HG03442 (cell line): ENCODE results near the gene DHX8.
A peak's percentile ranks its signal among the peaks of the same experiment; 100 is the strongest.
"Not testable (repeated sequence)": the region's sequence is repeated elsewhere in the genome, so short reads cannot be mapped to it uniquely, and the experiment has no call there.

Source experiments
- ATAC-seq: cut with Tn5 transposase; IDR thresholded peaks from one replicate; pipeline ENCODE4 v1.9.1; 2021; ENCODE audit warnings: mild to moderate bottlenecking, moderate library complexity; ENCODE audit not compliant: unreplicated experiment

Gene DHX8

DNA sequence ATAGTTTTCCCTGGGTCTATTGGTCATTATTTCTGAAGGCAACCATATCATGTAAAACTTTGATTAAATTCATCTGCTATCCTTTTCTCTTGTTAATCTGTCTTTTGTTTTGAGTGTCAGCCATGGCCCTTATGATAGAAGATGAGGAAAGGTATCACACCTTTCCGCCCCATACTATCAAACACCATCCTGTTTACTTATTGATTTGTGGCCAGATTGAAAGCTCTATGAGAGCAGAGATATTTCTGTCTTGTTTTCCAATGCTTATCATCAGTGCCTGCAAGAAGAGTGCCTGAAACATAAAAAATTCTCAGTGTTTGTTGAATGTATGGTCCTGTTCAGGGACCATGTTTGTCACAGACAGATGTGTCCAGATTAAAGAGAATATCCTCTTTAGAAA lies 22.6 kb upstream of the DHX8 start:
- no peak for ATAC-seq

DNA sequence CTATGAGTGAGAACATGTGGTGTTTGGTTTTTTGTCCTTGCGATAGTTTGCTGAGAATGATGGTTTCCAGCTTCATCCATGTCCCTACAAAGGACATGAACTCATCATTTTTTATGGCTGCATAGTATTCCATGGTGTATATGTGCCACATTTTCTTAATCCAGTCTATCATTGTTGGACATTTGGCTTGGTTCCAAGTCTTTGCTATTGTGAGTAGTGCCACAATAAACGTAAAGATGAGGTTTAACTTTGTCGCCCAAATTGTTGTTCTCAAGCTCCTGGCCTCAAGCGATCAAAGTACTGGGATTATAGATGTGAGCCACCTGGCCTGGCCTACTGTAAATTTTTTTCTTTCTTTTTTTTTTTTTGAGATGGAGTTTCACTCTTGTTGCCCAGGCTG lies 21.2 kb upstream of the DHX8 start:
- not testable (repeated sequence) for ATAC-seq

DNA sequence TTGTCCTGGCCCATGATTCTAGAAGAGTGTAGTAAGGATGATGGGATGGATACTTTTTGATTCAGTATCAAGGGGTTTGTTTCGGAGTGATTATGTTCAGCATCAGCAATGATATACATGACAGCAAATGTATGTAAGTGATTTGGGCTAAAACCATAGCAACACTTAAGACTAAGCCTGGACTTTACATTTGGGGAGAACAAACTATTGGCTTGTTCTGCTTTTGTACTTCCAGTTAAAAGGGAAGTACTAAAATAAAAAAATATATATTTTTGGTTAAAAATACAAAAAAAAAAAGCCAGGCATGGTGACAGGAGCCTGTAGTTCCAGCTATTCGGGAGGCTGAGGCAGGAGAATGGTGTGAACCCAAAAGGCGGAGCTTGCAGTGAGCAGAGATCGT lies 20.5 kb upstream of the DHX8 start:
- ATAC-seq: no peak

DNA sequence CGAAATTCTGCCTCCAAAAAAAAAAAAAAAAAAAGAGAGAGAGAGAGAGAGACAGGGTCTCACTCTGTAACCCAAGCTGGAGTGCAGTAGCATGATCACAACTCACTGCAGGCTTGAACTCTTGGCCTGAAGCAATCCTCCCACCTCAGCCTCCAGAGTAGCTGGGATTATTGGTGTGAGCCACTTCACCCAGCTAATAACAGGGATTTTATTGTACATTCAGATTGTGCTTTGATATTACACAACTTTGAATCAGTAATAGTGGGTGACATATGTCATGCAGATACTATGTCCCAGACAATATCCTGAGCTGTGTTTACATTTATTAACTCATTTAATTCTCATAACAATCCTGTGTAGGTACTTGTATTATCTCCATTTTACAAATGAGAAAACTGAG lies 19.7 kb upstream of the DHX8 start:
- no peak for ATAC-seq

DNA sequence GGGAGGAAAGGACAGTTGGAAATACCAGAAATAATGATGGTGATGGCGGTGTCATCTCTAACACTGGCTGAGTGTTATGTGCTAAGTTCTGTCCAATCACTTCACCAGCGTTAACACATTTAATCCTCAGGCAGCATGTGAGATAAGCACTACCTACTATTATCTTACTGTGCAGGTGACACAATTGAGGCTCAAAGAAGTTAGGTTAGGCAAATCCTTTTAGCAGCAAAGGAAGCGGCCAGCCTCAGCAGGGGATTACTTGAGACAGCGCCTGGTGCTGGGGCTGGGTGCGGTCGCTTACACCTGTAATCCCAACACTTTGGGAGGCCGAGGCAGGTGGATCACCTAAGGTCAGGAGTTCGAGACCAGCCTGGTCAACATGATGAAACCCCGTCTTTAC lies 18.7 kb upstream of the DHX8 start:
- no peak for ATAC-seq

DNA sequence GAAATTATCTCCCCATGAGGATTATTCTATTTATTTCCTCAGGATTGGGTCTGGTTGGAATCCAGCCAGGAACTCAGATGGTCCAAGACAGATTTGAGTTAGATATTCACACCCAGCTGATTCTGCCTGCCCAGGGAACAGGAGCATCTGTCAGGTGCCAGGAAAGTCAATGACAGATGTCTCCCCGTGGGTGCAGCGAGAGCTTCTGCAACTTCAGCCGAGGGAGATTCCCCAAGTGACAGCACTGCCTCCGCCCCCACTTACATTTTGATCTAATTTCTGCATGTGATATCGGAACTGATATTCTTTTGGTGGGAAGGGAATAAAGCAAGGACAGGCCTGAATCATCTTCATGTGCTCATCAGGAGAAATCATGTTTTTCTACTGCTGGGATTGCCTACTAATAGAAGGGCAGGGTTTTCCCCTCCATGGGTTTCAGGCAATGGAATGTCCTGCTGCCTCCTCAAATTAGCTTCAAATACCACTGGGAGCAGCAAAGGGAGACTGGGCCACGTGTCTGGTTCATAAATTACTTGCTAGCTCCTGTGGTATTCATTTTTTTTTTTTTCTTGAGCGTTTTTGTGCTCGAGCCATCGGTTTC lies 15.7 kb upstream of the DHX8 start:
- no peak for ATAC-seq

DNA sequence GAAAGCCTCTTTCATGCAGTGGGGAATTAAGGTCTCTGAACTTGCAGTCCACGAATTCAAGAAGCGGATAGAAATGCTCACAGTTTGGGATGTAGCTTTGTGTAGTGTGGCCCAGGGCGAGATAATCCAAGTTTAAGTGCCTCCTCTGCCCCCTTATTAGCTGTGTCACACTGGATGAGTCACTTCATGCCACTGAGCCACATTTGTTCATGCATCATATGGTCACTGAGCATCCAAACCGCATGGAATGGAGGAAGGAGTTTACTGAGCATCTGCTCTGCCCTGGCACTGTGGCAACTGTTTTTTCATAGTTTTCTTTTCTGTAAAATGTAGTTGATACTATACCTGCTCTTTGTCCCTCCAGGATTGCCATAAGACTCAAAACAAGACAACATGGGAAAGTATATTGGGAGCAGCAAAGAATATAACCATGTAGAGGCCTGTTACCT lies 15.1 kb upstream of the DHX8 start:
- no peak for ATAC-seq

DNA sequence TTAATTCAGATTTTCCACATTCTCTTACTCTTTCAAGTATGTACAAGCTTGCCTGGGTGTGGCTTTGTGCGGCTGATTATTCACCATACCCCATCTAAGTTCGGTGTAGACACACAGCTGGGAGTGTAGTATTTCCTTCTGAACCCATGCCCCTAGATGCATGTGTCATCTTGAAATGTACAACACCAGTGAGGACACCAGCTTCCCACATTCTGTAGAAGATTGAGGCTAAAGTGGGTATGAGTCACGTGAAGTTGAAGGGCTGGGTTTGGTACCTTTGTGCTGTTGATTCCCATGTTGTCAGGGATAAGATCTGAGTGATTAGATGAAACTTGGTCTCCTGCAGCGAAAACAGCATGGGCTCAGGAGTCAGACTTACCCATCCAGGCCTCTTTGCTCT lies 14.6 kb upstream of the DHX8 start:
- no peak for ATAC-seq

- no peak for ATAC-seq
These were observed 12.1 kb upstream of the DHX8 start for GRCh38 chr17:43471585-43472160.

GRCh38 chr17:43475494-43476089 lies 8.2 kb upstream of the DHX8 start:
- ATAC-seq: no peak

- not testable (repeated sequence) for ATAC-seq
These were observed 7.5 kb upstream of the DHX8 start for GRCh38 chr17:43476306-43476705.

DNA sequence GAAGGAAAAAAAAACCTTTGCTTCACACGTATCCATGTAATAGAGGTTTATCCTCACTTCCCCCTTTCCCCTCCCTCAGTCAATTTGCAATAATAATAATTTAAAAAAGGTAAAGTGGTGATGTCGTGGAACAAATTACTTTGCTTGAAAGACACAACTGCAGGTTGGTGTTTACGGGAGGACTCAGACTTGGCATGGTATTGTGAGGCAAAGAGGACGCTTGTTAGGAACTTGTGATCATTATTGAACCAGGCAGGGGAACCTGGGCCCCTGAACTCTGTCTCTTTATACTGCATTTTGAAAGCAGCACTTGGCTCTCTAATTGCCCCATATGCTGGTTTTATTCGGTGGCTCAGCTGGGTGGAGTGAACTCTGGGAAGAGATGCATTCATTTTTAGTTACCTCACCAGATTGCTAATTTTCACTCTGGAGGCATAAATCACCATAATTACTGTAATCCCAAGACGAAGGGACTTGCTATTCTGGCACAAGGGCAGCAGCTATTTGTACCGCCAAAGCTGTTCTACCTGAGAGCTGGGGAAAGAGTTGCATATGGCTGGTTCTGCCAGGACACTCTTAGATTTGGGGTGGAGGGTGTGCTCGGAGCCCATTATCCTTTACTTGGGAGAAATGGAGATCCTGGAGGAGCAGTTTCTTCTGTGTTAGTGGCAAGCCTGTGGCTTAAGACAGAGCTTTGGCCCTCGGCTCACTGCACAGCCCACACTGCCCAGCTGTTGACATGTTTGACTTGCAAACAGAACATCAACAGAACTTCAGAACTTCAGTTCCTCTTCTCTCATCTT lies 5.7 kb upstream of the DHX8 start:
- ATAC-seq: no peak

DNA sequence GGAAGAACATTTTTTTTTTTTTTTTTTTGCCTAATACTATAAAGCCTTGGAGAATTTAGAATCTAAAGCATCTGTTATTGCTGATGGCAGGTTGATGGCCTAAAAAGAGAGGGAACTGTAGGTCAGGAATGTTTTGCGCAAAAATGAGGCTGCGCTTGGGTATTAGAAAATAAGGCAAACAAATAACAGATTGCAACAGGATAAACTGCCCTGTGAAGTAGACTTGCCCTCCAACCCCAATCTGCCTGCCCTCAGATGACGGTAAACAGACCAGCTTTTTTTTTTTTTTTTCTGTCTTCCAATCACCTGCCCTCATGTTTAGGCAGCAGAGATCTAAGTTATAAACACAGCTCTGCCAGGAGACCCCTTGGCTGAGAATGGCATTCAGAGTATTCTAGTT lies 3.8 kb upstream of the DHX8 start:
- ATAC-seq: no peak

DNA sequence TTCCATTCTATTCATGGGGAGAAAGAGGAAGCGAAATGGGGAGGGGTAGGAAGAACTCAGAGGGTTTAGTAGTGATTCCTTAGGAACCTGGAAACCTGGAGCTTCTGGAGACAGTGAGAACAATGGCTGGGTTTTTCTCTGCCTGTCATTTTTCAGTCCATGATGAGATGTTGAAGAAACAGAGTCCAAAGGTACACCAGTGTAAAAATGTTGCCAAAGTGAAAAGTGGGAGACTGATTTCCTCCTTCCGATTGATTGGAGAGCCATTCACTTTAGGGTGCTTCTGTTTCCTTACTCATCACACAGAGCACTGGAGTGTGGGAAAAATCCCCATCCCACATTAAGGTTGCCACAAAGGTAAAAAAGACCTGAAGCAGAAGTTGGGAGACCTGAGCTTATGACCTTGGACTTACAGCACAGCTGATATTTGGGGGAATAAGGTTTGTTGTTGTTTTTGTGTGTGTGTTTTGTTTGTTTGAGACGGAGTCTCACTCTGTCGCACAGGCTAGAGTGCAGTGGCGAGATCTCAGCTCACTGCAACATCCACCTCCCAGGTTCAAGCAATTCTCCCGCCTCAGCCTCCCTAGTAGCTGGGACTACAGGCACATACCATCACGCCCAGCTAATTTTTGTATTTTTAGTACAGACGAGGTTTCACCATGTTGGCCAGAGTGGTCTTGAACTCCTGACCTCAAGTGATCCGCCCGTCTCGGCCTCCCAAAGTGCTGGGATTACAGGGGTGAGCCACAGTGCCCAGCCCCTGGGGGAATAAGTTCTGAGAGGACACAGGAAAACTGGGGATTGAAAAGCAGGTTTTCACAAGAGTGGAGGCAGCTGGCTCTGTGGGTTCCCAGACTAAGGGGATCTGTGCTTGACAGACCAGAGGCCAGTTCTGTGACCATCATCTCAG lies 1.4 kb upstream of the DHX8 start:
- no peak for ATAC-seq

- ATAC-seq: no peak
These were observed 6.8 kb downstream of the DHX8 start for GRCh38 chr17:43490621-43491020.

- ATAC-seq: not testable (repeated sequence)
These were observed 25.7 kb downstream of the DHX8 start for GRCh38 chr17:43509440-43509839.

DNA sequence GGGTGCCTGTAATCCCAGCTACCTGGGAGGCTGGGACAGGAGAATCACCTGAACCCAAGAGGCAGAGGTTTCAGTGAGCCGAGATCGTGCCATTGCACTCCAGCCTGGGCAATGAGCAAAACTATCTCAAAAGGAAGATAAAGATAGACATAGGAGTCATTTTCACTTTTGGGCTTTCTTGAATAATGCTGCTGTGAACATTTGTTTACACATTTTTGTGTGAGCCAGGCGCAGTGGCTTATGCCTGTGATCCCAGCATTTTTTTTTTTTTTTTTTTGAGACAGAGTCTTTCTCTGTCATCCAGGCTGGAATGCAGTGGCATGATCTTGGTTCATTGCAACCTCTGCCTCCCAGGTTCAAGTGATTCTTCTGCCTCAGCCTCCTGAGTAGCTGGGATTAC lies 27.4 kb downstream of the DHX8 start:
- not testable (repeated sequence) for ATAC-seq

- no peak for ATAC-seq
These were observed 31.9 kb downstream of the DHX8 start for GRCh38 chr17:43515656-43516055.

GRCh38 chr17:43517161-43517560 lies 33.4 kb downstream of the DHX8 start:
- ATAC-seq: peak; percentile 25

DNA sequence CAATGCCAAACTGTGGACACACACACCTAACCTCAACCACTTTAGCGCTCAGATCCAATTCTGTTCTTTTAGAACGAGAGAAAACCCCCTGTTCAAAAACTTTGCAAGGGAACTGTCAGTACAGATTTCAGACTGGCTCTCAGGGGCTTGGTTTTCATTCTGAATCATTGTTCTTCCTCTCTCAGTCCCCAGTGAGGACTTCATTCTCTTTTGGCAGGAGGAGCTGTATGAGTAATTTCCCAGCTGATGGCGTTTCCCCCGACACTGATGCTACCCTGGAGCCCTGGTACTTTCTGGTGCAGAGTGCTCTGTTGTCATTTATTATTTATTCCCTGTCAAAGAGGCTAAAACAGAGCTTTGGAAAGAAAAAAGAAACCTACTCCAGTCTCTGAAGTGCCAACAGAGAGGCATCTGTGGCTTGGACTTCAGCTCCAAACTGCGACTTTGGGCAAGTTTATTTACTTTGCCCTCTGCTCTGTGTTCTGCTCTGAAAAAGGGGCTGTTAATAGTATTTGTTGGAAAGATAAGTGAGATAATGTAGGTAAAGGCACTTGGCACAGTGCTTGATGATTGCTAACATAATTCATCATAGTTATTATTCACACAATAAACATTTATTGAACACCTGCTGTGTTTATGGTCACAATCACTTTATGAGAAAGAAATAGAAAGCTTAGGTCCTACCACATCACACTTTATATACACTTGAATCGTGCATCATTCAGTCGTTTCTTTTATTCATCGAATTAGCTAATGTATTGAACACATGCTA lies 34.0 kb downstream of the DHX8 start:
- ATAC-seq: peak; percentile 73
